CD14-positive monocyte (primary cell): ENCODE measurements around the gene GPR52. TPM values are rescaled to one million over a fixed set of nuclear protein-coding genes. Genes with fewer than 3 reads are reported as not detected.

ENCODE experiments used
- DNase-seq, 3 donors: peaks; one replicate each; pipeline ENCODE4 v3.0.0-alpha.2; 2011 to 2022
- H2AFZ ChIP-seq: 2 replicates; pipeline ENCODE4 v1.6.0; 2012; ENCODE audit warnings: mild to moderate bottlenecking, low read depth, low read length, inconsistent platforms; ENCODE audit not compliant: insufficient read depth, poor library complexity, severe bottlenecking
- H3K27ac ChIP-seq, 2 donors: 1 replicate in 1 of 2; 2 replicates in 1 of 2; pipeline ENCODE4 v1.5.1; 2012 to 2013; ENCODE audit warnings: low read length in 2 of 2, control low read depth in 1 of 2, inconsistent platforms in 1 of 2, low read depth in 1 of 2, mild to moderate bottlenecking in 1 of 2
- H3K27me3 ChIP-seq, 2 donors: one replicate each; pipeline versions ENCODE4 v1.6.0 to v1.6.1; 2011 to 2013; ENCODE audit warnings: low read length in 2 of 2; ENCODE audit not compliant: control insufficient read depth in 2 of 2, insufficient read depth in 2 of 2
- H3K36me3 ChIP-seq, 2 donors: replicated peaks in 1 of 2; 1 replicate in 1 of 2; 2 replicates in 1 of 2; pipeline versions ENCODE4 v1.5.1 to v1.6.1; 2012 to 2013; ENCODE audit warnings: low read length in 2 of 2, control low read depth in 1 of 2, inconsistent platforms in 1 of 2, mild to moderate bottlenecking in 1 of 2; ENCODE audit not compliant: insufficient read depth in 2 of 2, control insufficient read depth in 1 of 2
- H3K4me1 ChIP-seq, 2 donors: 1 replicate in 1 of 2; 2 replicates in 1 of 2; pipeline versions ENCODE4 v1.5.1 to v1.6.1; 2012 to 2013; ENCODE audit warnings: low read length in 2 of 2, control low read depth in 1 of 2, inconsistent platforms in 1 of 2, mild to moderate bottlenecking in 1 of 2, moderate library complexity in 1 of 2; ENCODE audit not compliant: insufficient read depth in 2 of 2, control insufficient read depth in 1 of 2
- H3K4me2 ChIP-seq: replicated peaks from 2 replicates; pipeline ENCODE3; 2012; ENCODE audit warnings: low read length, moderate library complexity, mild to moderate bottlenecking; ENCODE audit not compliant: poor library complexity, severe bottlenecking; ENCODE audit errors: extremely low read depth
- H3K4me3 ChIP-seq, 3 experiments: fragments of 200-600 bp in 1 of 3; sonication (generic) in 1 of 3; replicated peaks in 1 of 3; 1 replicate in 2 of 3; 2 replicates in 1 of 3; pipeline ENCODE4 v1.5.1; 2011 to 2013; ENCODE audit warnings: low read length in 3 of 3, mild to moderate bottlenecking in 3 of 3, control low read depth in 2 of 3, low read depth in 2 of 3, inconsistent platforms in 1 of 3, moderate library complexity in 1 of 3
- H3K79me2 ChIP-seq: 2 replicates; pipeline ENCODE4 v1.6.0; 2012; ENCODE audit warnings: mild to moderate bottlenecking, control low read depth, inconsistent platforms, low read length, moderate library complexity; ENCODE audit not compliant: insufficient read depth
- H3K9ac ChIP-seq: 2 replicates; pipeline ENCODE4 v1.6.0; 2017; ENCODE audit warnings: low read length, mild to moderate bottlenecking; ENCODE audit not compliant: insufficient read depth, poor library complexity, severe bottlenecking
- H3K9me3 ChIP-seq, 2 donors: replicated peaks in 1 of 2; 1 replicate in 1 of 2; 2 replicates in 1 of 2; pipeline versions ENCODE4 v1.5.1 to v1.6.1; 2012 to 2013; ENCODE audit warnings: low read length in 2 of 2, control low read depth in 1 of 2; ENCODE audit not compliant: control insufficient read depth in 1 of 2, insufficient read depth in 1 of 2
- H4K20me1 ChIP-seq: 2 replicates; pipeline ENCODE4 v1.6.0; 2012; ENCODE audit warnings: mild to moderate bottlenecking, low read length, control low read depth, moderate library complexity; ENCODE audit not compliant: insufficient read depth
- H3K27ac Mint-ChIP-seq, 7 donors: one replicate each; pipeline ENCODE4 v1.8.0; 2020; ENCODE audit warnings: mild to moderate bottlenecking in 7 of 7, mixed read lengths in 7 of 7, moderate library complexity in 6 of 7, inconsistent platforms in 2 of 7
- H3K27me3 Mint-ChIP-seq, 3 donors: one replicate each; pipeline ENCODE4 v1.8.0; 2021 to 2022; ENCODE audit warnings: low read depth in 3 of 3, mild to moderate bottlenecking in 3 of 3, mixed read lengths in 3 of 3, moderate library complexity in 3 of 3, inconsistent platforms in 1 of 3
- H3K36me3 Mint-ChIP-seq, 2 donors: one replicate each; pipeline ENCODE4 v1.8.0; 2020; ENCODE audit warnings: mixed read lengths in 2 of 2, inconsistent platforms in 1 of 2, mild to moderate bottlenecking in 1 of 2
- H3K4me1 Mint-ChIP-seq: one replicate; pipeline ENCODE4 v1.8.0; 2020; ENCODE audit warnings: mild to moderate bottlenecking, mixed read lengths
- H3K4me3 Mint-ChIP-seq, 2 donors: one replicate each; pipeline ENCODE4 v1.8.0; 2020; ENCODE audit warnings: mild to moderate bottlenecking in 2 of 2, mixed read lengths in 2 of 2, moderate library complexity in 1 of 2
- H3K9me3 Mint-ChIP-seq, 7 donors: one replicate each; pipeline ENCODE4 v1.8.0; 2020 to 2022; ENCODE audit warnings: mixed read lengths in 7 of 7, mild to moderate bottlenecking in 6 of 7, moderate library complexity in 6 of 7, inconsistent platforms in 2 of 7
- WGBS: methylation state at CpG from one replicate; pipeline ENCODE4 v1.1.5; 2013; ENCODE audit warnings: missing lambda C conversion rate; ENCODE audit not compliant: insufficient coverage; 5-methylcytosine and 5-hydroxymethylcytosine counted together
- intact Hi-C, 2 donors: fragments of 100-400 bp; cut with micrococcal nuclease; formaldehyde crosslinking; loops; one replicate each; pipeline versions ENCODE4 v1.15.0 to v1.15.1; 2023
- polyA plus RNA-seq, 3 donors: library from polyadenylated mRNA; depleted of rRNA in 1 of 3; unstranded in 2 of 3; stranded (reverse) in 1 of 3; fragments of 300-500 nt in 2 of 3; fragments of >200 nt in 1 of 3; fragmentation: Illumina TruSeq in 2 of 3; gene quantifications; 1 replicate in 2 of 3; 2 replicates in 1 of 3; pipeline ENCODE4 v1.2.3, GENCODE V29; 2012 to 2021
- TF ChIP-seq, protein P1 (sequence below): fragments of 200-600 bp; IDR thresholded peaks from one replicate; pipeline ENCODE4 v1.8.0; 2022; ENCODE audit warnings: antibody characterized with exemption, mild to moderate bottlenecking

Gene GPR52
- polyA plus RNA-seq, 3 donors = 0.21 TPM; not detected in 2

DNA sequence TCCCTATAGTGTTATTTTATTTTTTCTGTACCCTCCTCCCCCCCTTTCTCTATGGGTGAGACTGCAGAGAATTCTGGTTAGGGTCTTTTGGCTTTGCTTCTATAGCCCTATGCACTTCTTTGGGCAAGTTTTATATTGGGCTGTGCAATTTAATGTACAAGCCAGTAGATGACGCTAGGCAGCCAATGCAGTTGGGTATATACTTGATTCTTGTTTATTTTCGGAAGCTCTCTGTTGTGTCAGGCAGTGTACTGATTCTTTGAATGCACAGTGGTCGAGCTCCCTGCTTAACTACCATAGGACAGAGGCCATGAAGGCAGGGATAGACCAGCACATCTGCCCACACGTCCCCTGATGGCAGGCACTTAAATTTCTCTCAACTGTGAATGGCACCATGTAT is 34.1 kb upstream of the GPR52 start:
- Histone ChIP-seq H3K9ac (no peak overlapping the region), H3K36me3 (no peaks in the 10 kb centered on the region), H3K4me2 (no peak overlapping the region), H3K27ac (no peak overlapping the region), H3K9me3 (no peaks in the 10 kb centered on the region), H3K4me3 (no peak overlapping the region), H3K79me2 (no peaks in the 10 kb centered on the region), H3K27me3 (no peaks in the 10 kb centered on the region), H4K20me1 (no peaks in the 10 kb centered on the region), H2AFZ (no peak overlapping the region), H3K4me1 (no peaks in the 10 kb centered on the region)
- no peaks in the 10 kb centered on the region for H3K27me3 Mint-ChIP-seq
- 95% methylated on average over 3 of the region's 4 CpGs for WGBS
- peaks cover 3% of the 10 kb centered on the region for H3K4me1 Mint-ChIP-seq
- H3K36me3 Mint-ChIP-seq = no peaks in the 10 kb centered on the region
- H3K27ac Mint-ChIP-seq = no peak overlapping the region
- DNase-seq = no peak
- H3K9me3 Mint-ChIP-seq = peaks cover 0 to 15% (median 7%) of the 10 kb centered on the region in 7 donors
- TF ChIP-seq, protein P1, sequence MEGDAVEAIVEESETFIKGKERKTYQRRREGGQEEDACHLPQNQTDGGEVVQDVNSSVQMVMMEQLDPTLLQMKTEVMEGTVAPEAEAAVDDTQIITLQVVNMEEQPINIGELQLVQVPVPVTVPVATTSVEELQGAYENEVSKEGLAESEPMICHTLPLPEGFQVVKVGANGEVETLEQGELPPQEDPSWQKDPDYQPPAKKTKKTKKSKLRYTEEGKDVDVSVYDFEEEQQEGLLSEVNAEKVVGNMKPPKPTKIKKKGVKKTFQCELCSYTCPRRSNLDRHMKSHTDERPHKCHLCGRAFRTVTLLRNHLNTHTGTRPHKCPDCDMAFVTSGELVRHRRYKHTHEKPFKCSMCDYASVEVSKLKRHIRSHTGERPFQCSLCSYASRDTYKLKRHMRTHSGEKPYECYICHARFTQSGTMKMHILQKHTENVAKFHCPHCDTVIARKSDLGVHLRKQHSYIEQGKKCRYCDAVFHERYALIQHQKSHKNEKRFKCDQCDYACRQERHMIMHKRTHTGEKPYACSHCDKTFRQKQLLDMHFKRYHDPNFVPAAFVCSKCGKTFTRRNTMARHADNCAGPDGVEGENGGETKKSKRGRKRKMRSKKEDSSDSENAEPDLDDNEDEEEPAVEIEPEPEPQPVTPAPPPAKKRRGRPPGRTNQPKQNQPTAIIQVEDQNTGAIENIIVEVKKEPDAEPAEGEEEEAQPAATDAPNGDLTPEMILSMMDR = no peak
- intact Hi-C loops = no loop called here
- no peak overlapping the region for H3K4me3 Mint-ChIP-seq

DNA sequence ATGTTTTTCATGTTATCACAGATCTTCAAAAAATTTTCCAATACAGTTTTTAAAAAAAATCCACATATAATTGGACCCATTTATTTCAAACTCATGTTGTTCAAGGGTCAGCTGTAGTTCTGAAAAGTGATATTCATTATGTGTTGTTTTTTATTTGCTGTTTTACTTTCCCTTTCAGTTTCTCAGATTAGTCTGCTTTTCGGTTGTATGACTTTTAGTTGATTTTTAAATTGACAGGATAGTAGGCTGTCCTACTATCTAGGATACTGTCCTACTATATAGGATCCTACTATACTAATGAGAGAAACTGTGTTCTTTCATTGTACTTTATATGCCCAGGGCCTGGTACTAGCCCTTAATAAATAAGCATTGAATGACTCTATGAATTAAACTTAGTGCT is 33.6 kb upstream of the GPR52 start:
- H3K9me3 ChIP-seq = no peaks in the 10 kb centered on the region
- H3K4me2 ChIP-seq = no peak overlapping the region
- Mint-ChIP-seq H3K4me1 (peaks cover 3% of the 10 kb centered on the region), H3K27me3 (no peaks in the 10 kb centered on the region), H3K27ac (no peak overlapping the region), H3K9me3 (peaks cover 0 to 12% (median 4%) of the 10 kb centered on the region in 7 donors), H3K36me3 (no peaks in the 10 kb centered on the region), H3K4me3 (no peak overlapping the region)
- TF ChIP-seq, protein P1 = no peak
- H3K9ac ChIP-seq = no peak overlapping the region
- H3K4me3 ChIP-seq = no peak overlapping the region
- no peak for DNase-seq
- H4K20me1 ChIP-seq = no peaks in the 10 kb centered on the region
- WGBS = no CpG with 5 or more reads among the region's 1 CpG
- H3K27me3 ChIP-seq = no peaks in the 10 kb centered on the region
- no peak overlapping the region for H3K27ac ChIP-seq
- intact Hi-C loops = no loop called here
- no peaks in the 10 kb centered on the region for H3K36me3 ChIP-seq
- no peaks in the 10 kb centered on the region for H3K79me2 ChIP-seq
- no peak overlapping the region for H2AFZ ChIP-seq
- no peaks in the 10 kb centered on the region for H3K4me1 ChIP-seq
